Keratinocyte (primary cell): ENCODE measurements around the gene SLC6A2. TPM values are rescaled to one million over a fixed set of nuclear protein-coding genes. Genes with fewer than 3 reads are reported as not detected.

Source experiments
- DNase-seq: peaks from one replicate; pipeline ENCODE4 v3.0.0-alpha.2; 2011; ENCODE audit warnings: low read depth, missing footprints, low spot score
- FAIRE-seq: peaks from 2 replicates; lab custom pipeline; 2011; peaks lifted over from hg19 to GRCh38; lab: Jason Lieb, UNC
- H2AFZ ChIP-seq: 2 replicates; pipeline ENCODE4 v1.6.0; 2012; ENCODE audit warnings: low read length, control low read depth, inconsistent platforms; ENCODE audit not compliant: control insufficient read depth
- H3K27ac ChIP-seq: 2 replicates; pipeline ENCODE4 v1.5.1; 2011; ENCODE audit warnings: low read length; ENCODE audit not compliant: control insufficient read depth, insufficient read depth
- H3K27me3 ChIP-seq: 3 replicates; pipeline ENCODE4 v1.6.0; 2011; ENCODE audit warnings: low read length; ENCODE audit not compliant: control insufficient read depth, insufficient read depth; ENCODE audit errors: extremely low read depth
- H3K36me3 ChIP-seq, 2 experiments: 2 replicates in 1 of 2; 3 replicates in 1 of 2; pipeline ENCODE4 v1.5.1; 2011; ENCODE audit warnings: low read length in 2 of 2, mild to moderate bottlenecking in 1 of 2; ENCODE audit not compliant: control insufficient read depth in 2 of 2, insufficient read depth in 2 of 2; ENCODE audit errors: extremely low read depth in 1 of 2
- H3K4me1 ChIP-seq: 3 replicates; pipeline ENCODE4 v1.5.1; 2011; ENCODE audit warnings: low read length; ENCODE audit not compliant: control insufficient read depth, insufficient read depth; ENCODE audit errors: extremely low read depth
- H3K4me2 ChIP-seq: 3 replicates; pipeline ENCODE4 v1.6.0; 2011; ENCODE audit warnings: low read depth, low read length; ENCODE audit not compliant: control insufficient read depth, insufficient read depth; ENCODE audit errors: extremely low read depth
- H3K4me3 ChIP-seq, 3 experiments: fragments of 200-600 bp in 1 of 3; sonication (generic) in 1 of 3; 2 replicates in 2 of 3; 3 replicates in 1 of 3; pipeline ENCODE4 v1.5.1; 2011 to 2016; ENCODE audit warnings: low read length in 3 of 3, mild to moderate bottlenecking in 3 of 3, control low read depth in 2 of 3, inconsistent platforms in 1 of 3, low read depth in 1 of 3, mixed read lengths in 1 of 3, mixed run types in 1 of 3, moderate library complexity in 1 of 3; ENCODE audit not compliant: control insufficient read depth in 2 of 3, insufficient read depth in 2 of 3; ENCODE audit errors: extremely low read depth in 1 of 3
- H3K79me2 ChIP-seq: 2 replicates; pipeline ENCODE4 v1.6.0; 2012; ENCODE audit warnings: low read length; ENCODE audit not compliant: control insufficient read depth, insufficient read depth
- H3K9ac ChIP-seq: 3 replicates; pipeline ENCODE4 v1.6.0; 2011; ENCODE audit warnings: low read length; ENCODE audit not compliant: control insufficient read depth, insufficient read depth; ENCODE audit errors: extremely low read depth
- H3K9me1 ChIP-seq: 3 replicates; pipeline ENCODE4 v1.6.0; 2011; ENCODE audit warnings: low read length; ENCODE audit not compliant: control insufficient read depth, insufficient read depth; ENCODE audit errors: extremely low read depth
- H3K9me3 ChIP-seq: 2 replicates; pipeline ENCODE4 v1.5.1; 2012; ENCODE audit warnings: low read depth, low read length; ENCODE audit not compliant: control insufficient read depth
- H4K20me1 ChIP-seq: 3 replicates; pipeline ENCODE4 v1.6.0; 2011; ENCODE audit warnings: low read length; ENCODE audit not compliant: control insufficient read depth, insufficient read depth; ENCODE audit errors: extremely low read depth
- CTCF ChIP-seq, 3 experiments: IDR thresholded peaks in 1 of 3; conservative IDR thresholded peaks in 1 of 3; optimal IDR thresholded peaks in 1 of 3; 2 replicates in 2 of 3; 3 replicates in 1 of 3; pipeline versions ENCODE3 to v1.5.1; 2011; ENCODE audit warnings: low read length in 3 of 3, mild to moderate bottlenecking in 3 of 3, moderate library complexity in 2 of 3, control low read depth in 1 of 3, inconsistent platforms in 1 of 3; ENCODE audit not compliant: insufficient read depth in 2 of 3; ENCODE audit errors: extremely low read depth in 1 of 3
- EZH2 ChIP-seq: IDR thresholded peaks from one replicate; pipeline ENCODE4 v1.6.1; 2012; ENCODE audit warnings: inconsistent platforms, mild to moderate bottlenecking, low read length, moderate library complexity
- dilution Hi-C: fragments of 300-500 bp; cut with MboI; formaldehyde crosslinking; loops from one replicate; pipeline ENCODE4 v1.7.0; 2020; ENCODE audit warnings: low sequenced_read_pairs; ENCODE audit not compliant: extremely low pct_ligation_motif_present
- polyA plus RNA-seq, 5 experiments: library from polyadenylated mRNA; depleted of rRNA in 3 of 5; stranded (reverse) in 3 of 5; stranded (forward) in 1 of 5; unstranded in 1 of 5; fragments of >200 nt; gene quantifications; 1 replicate in 1 of 5; 2 replicates in 3 of 5; 3 replicates in 1 of 5; pipeline versions ENCODE4 v1.2.1 to v1.2.3, GENCODE V29; 2011 to 2012; ENCODE audit warnings: missing spikeins in 2 of 5, low read depth in 1 of 5, low replicate concordance in 1 of 5

Gene SLC6A2
- polyA plus RNA-seq, 1 donor (not counting 4 experiments of a cell fraction or from before 2014, with no cell fraction given): 0.20 TPM

GRCh38 chr16:55710466-55710865, 54.7 kb downstream of the SLC6A2 start:
- H3K27ac ChIP-seq: no peak overlapping the region
- H4K20me1 ChIP-seq: peaks cover 3% of the 10 kb centered on the region
- FAIRE-seq: no peak
- no peaks in the 10 kb centered on the region for H3K79me2 ChIP-seq
- TF ChIP-seq EZH2: no peak
- TF ChIP-seq CTCF (optimal IDR thresholded peaks at IDR 0.05 in 1 of 3, IDR thresholded peaks at IDR 0.05 in 1 of 3, conservative IDR thresholded peaks at IDR 0.05 in 1 of 3; ENCODE audit: extremely low read depth in 1 of 3, insufficient read depth in 2 of 3, low read length in 3 of 3): no peak
- dilution Hi-C loops: loop anchor here (25.0 kb wide), 1 partner anchor 127 kb away; the partner anchor contains the start of gene CES1
- no peak overlapping the region for H2AFZ ChIP-seq
- no peaks in the 10 kb centered on the region for H3K36me3 ChIP-seq
- H3K9me1 ChIP-seq: no peaks in the 10 kb centered on the region
- H3K4me3 ChIP-seq: no peak overlapping the region
- H3K27me3 ChIP-seq: no peaks in the 10 kb centered on the region
- no peaks in the 10 kb centered on the region for H3K4me1 ChIP-seq
- no peak for DNase-seq
- no peaks in the 10 kb centered on the region for H3K9me3 ChIP-seq
- no peak overlapping the region for H3K9ac ChIP-seq
- H3K4me2 ChIP-seq: no peak overlapping the region

GRCh38 chr16:55711959-55712876, 56.4 kb downstream of the SLC6A2 start:
- Histone ChIP-seq H3K27me3 (no peaks in the 10 kb centered on the region), H3K9me3 (no peaks in the 10 kb centered on the region), H3K9ac (no peak overlapping the region), H3K4me3 (no peak overlapping the region), H3K4me2 (no peak overlapping the region), H2AFZ (no peak overlapping the region), H3K27ac (no peak overlapping the region), H3K9me1 (no peaks in the 10 kb centered on the region), H3K4me1 (no peaks in the 10 kb centered on the region), H3K36me3 (no peaks in the 10 kb centered on the region), H4K20me1 (peaks cover 3% of the 10 kb centered on the region), H3K79me2 (no peaks in the 10 kb centered on the region)
- dilution Hi-C loops: loop anchor here (25.0 kb wide), 1 partner anchor 125 kb away; the partner anchor contains the start of gene CES1
- DNase-seq (no peak), FAIRE-seq (peak; percentile 93)
- TF ChIP-seq CTCF (optimal IDR thresholded peaks at IDR 0.05 in 1 of 3, IDR thresholded peaks at IDR 0.05 in 1 of 3, conservative IDR thresholded peaks at IDR 0.05 in 1 of 3; ENCODE audit: extremely low read depth in 1 of 3, insufficient read depth in 2 of 3, low read length in 3 of 3) (peak; percentile 57 to 80 (median 68)), EZH2 (no peak)
